ENCODE results near the gene OARD1. TPM values are rescaled to one million over a fixed set of nuclear protein-coding genes. Genes with fewer than 3 reads are reported as not detected.
A peak's percentile ranks its signal among the peaks of the same experiment; 100 is the strongest.

Gene OARD1
- total and polyA plus RNA-seq, 12 donors, result 13.7 to 31.2 (median 17.0) TPM

- TF ChIP-seq CTCF (IDR thresholded peaks at IDR 0.05), result no peak
- 84 to 91% methylated on average over 3 of the region's 3 CpGs for WGBS, 2 donors
- DNase-seq (no peak), ATAC-seq (no peak)
- intact Hi-C loops (cut with DNase I), result no loop called here
- H3K4me3 ChIP-seq, result no peak overlapping the region
- no peak overlapping the region for H3K27ac ChIP-seq
- no peaks in the 10 kb centered on the region for H3K27me3 ChIP-seq
- no peaks in the 10 kb centered on the region for H3K4me1 ChIP-seq
- H3K36me3 ChIP-seq, result peaks cover 0 to 29% (median 0%) of the 10 kb centered on the region in 9 donors
- no peaks in the 10 kb centered on the region for H3K9me3 ChIP-seq
Measured at GRCh38 chr6:41111017-41111416, 38.9 kb upstream of the OARD1 start.

- H3K27me3 ChIP-seq, result no peaks in the 10 kb centered on the region
- no peak overlapping the region for H3K27ac ChIP-seq
- peaks cover 0 to 36% (median 4%) of the 10 kb centered on the region in 9 donors for H3K36me3 ChIP-seq
- H3K4me1 ChIP-seq, result peaks cover 0 to 7% (median under 1%) of the 10 kb centered on the region in 9 donors
- intact Hi-C loops (cut with DNase I), result no loop called here
- H3K4me3 ChIP-seq, result no peak overlapping the region
- WGBS, 2 donors, result 95 to 97% methylated on average over 3 of the region's 3 CpGs
- H3K9me3 ChIP-seq, result no peaks in the 10 kb centered on the region
- no peak for DNase-seq
- no peak for ATAC-seq
- no peak for TF ChIP-seq CTCF (IDR thresholded peaks at IDR 0.05)
Measured at GRCh38 chr6:41103847-41104246, 31.7 kb upstream of the OARD1 start.

GRCh38 chr6:41100871-41101287, 28.7 kb upstream of the OARD1 start:
- DNase-seq (peak in 1 of 2 donors; percentile 19), ATAC-seq (peak in 4 of 8 donors; percentile 11 to 69 (median 30))
- Histone ChIP-seq H3K4me3 (no peak overlapping the region), H3K27ac (no peak overlapping the region), H3K9me3 (no peaks in the 10 kb centered on the region), H3K36me3 (peaks cover 0 to 64% (median 23%) of the 10 kb centered on the region in 9 donors), H3K27me3 (no peaks in the 10 kb centered on the region), H3K4me1 (peaks cover 0 to 18% (median 14%) of the 10 kb centered on the region in 9 donors)
- intact Hi-C loops (cut with DNase I), result no loop called here
- WGBS, 2 donors, result 62 to 72% methylated on average over 42 of the region's 42 CpGs
- TF ChIP-seq CTCF (IDR thresholded peaks at IDR 0.05), result no peak

- ATAC-seq, result no peak
- no peak for TF ChIP-seq CTCF (IDR thresholded peaks at IDR 0.05)
- peak overlapping the region in 2 of 10 donors; percentile 19 to 35 for H3K27ac ChIP-seq
Measured at GRCh38 chr6:41098366-41098765, 26.2 kb upstream of the OARD1 start.

More at GRCh38 chr6:41098366-41098765, 26.2 kb upstream of the OARD1 start:
- 30 to 41% methylated on average over 3 of the region's 3 CpGs for WGBS, 2 donors
- no peak for DNase-seq
- no peaks in the 10 kb centered on the region for H3K27me3 ChIP-seq
- H3K36me3 ChIP-seq, result peaks cover 0 to 89% (median 46%) of the 10 kb centered on the region in 9 donors
- no peak overlapping the region for H3K4me3 ChIP-seq
- intact Hi-C loops (cut with DNase I), result loop anchor here in 6 of 10 donors (5.0 to 10.0 kb wide), 2 partner anchors 216 to 219 kb away; no protein-coding TSS in a partner anchor
- H3K4me1 ChIP-seq, result peaks cover 0 to 18% (median 14%) of the 10 kb centered on the region in 9 donors
- no peaks in the 10 kb centered on the region for H3K9me3 ChIP-seq

Measured in heart right ventricle (tissue), 16 donors.